Activated CD8-positive, alpha-beta memory T cell treated with anti-CD3 and anti-CD28 coated beads for 4 hours (primary cell): ENCODE results near the gene WIZ.

Source experiments
- DNase-seq, 2 donors: peaks; one replicate each; pipeline ENCODE4 v3.0.0-alpha.2; 2020; ENCODE audit warnings: low read depth in 2 of 2

Gene WIZ

GRCh38 chr19:15378534-15379082 lies 71.1 kb downstream of the WIZ start:
- peak in 1 of 2 donors; percentile 13 for DNase-seq

GRCh38 chr19:15374796-15375440 lies 74.8 kb downstream of the WIZ start:
- no peak for DNase-seq

- DNase-seq = no peak
Measured at GRCh38 chr19:15374105-15374651, 75.6 kb downstream of the WIZ start.

GRCh38 chr19:15373644-15374043 lies 76.1 kb downstream of the WIZ start:
- DNase-seq = no peak

DNA sequence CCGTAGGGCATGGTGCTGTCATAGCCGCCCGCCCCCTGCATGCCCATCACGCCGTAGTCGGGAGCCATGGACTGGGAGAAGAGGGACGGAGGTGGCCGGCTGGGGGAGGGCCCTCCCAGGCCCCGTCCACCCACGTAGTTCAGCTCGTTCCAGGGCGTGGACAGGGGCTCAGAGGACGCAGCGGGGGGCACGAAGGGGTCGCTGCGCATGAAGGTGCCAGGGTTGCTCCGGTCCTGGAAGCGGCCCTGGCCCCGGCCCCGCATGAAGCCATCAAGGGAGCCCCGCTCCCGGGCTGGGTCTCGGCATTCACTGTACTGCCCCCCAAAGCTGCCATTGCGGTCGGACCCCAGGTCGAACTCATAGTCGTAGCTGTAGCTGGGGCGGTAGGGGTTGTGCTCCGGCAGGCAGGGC lies 76.9 kb downstream of the WIZ start:
- no peak for DNase-seq

DNA sequence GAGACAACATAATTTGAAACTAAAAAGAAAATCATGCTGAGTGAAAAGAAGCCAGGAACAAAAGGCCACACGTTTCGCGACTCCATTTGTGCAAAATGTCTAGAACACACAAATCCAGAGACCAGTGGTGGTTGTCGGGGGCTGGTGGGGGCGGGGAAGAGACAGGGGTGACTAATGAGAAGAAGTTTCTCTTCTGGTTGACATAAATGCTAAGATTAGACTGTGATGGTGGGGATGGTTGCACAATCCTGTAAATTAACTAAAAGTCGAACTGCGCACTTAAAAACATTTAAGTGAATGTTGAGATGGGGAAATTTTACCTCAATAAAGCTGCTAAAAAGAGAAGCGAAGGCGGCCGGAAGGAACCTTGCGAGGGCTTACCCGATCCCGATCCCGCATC lies 77.3 kb downstream of the WIZ start:
- no peak for DNase-seq

GRCh38 chr19:15371786-15372380 lies 77.9 kb downstream of the WIZ start:
- DNase-seq = no peak

DNA sequence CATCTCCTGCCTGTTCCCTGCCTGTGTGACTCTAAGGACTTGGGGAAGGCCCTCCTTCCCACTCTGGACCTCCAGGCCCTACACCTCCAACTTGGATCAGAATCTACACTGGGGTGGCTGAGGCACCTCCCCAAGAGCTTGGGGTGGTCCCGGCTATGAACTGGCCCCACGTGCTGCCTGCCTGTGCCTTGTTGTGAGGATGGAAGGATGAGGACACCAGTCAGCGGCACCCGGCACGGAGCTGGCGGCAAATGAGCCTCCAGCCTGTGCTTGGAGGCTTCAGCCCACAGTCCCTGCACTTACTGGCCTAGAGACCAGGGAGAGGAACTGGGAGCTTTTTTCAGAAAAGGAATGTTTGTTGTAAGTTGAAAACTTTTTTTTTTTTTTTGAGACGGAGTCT lies 78.6 kb downstream of the WIZ start:
- DNase-seq = no peak
